ENCODE measurements around the gene SUGCT.

SUGCT gene

GRCh38 chr7:40425696-40426095 is 290.9 kb downstream of the SUGCT start:
- H3K27ac Mint-ChIP-seq, result no peak overlapping the region
- H3K36me3 Mint-ChIP-seq (ENCODE audit: low read depth), result no peaks in the 10 kb centered on the region
- H3K27me3 Mint-ChIP-seq (ENCODE audit: low read depth, poor library complexity), result no peaks in the 10 kb centered on the region
- H3K4me1 Mint-ChIP-seq, result no peaks in the 10 kb centered on the region
- no peak for DNase-seq
- no peak for TF ChIP-seq CTCF (IDR thresholded peaks at IDR 0.05)
- no peak overlapping the region for H3K4me3 Mint-ChIP-seq
- H3K9me3 Mint-ChIP-seq, result no peaks in the 10 kb centered on the region

- peaks cover 18% of the 10 kb centered on the region for H3K9me3 Mint-ChIP-seq
Observed at GRCh38 chr7:40428421-40428820, 293.6 kb downstream of the SUGCT start.

GRCh38 chr7:40429826-40430225 is 295.0 kb downstream of the SUGCT start:
- peaks cover 19% of the 10 kb centered on the region for H3K9me3 Mint-ChIP-seq
- TF ChIP-seq CTCF (IDR thresholded peaks at IDR 0.05), result no peak
- peaks cover 6% of the 10 kb centered on the region for H3K36me3 Mint-ChIP-seq (ENCODE audit: low read depth)
- H3K27ac Mint-ChIP-seq, result no peak overlapping the region
- DNase-seq, result no peak
- H3K4me3 Mint-ChIP-seq, result no peak overlapping the region
- H3K27me3 Mint-ChIP-seq (ENCODE audit: low read depth, poor library complexity), result peaks cover 7% of the 10 kb centered on the region
- H3K4me1 Mint-ChIP-seq, result no peaks in the 10 kb centered on the region

More at GRCh38 chr7:40428421-40428820, 293.6 kb downstream of the SUGCT start:
- DNase-seq, result no peak
- H3K4me3 Mint-ChIP-seq, result no peak overlapping the region
- H3K27ac Mint-ChIP-seq, result no peak overlapping the region
- TF ChIP-seq CTCF (IDR thresholded peaks at IDR 0.05), result no peak
- no peaks in the 10 kb centered on the region for H3K4me1 Mint-ChIP-seq
- peaks cover 4% of the 10 kb centered on the region for H3K27me3 Mint-ChIP-seq (ENCODE audit: low read depth, poor library complexity)
- peaks cover 6% of the 10 kb centered on the region for H3K36me3 Mint-ChIP-seq (ENCODE audit: low read depth)

- TF ChIP-seq CTCF (IDR thresholded peaks at IDR 0.05), result no peak
Observed at GRCh38 chr7:40432046-40432445, 297.2 kb downstream of the SUGCT start.

GRCh38 chr7:40436710-40437109 is 301.9 kb downstream of the SUGCT start:
- Mint-ChIP-seq H3K27ac (no peak overlapping the region), H3K9me3 (peaks cover 30% of the 10 kb centered on the region), H3K36me3 (ENCODE audit: low read depth) (peaks cover 10% of the 10 kb centered on the region), H3K27me3 (ENCODE audit: low read depth, poor library complexity) (peaks cover 14% of the 10 kb centered on the region), H3K4me3 (no peak overlapping the region), H3K4me1 (no peaks in the 10 kb centered on the region)
- no peak for TF ChIP-seq CTCF (IDR thresholded peaks at IDR 0.05)
- no peak for DNase-seq

More at GRCh38 chr7:40432046-40432445, 297.2 kb downstream of the SUGCT start:
- peaks cover 6% of the 10 kb centered on the region for H3K36me3 Mint-ChIP-seq (ENCODE audit: low read depth)
- no peak overlapping the region for H3K27ac Mint-ChIP-seq
- H3K9me3 Mint-ChIP-seq, result peaks cover 19% of the 10 kb centered on the region
- no peak for DNase-seq
- H3K4me1 Mint-ChIP-seq, result no peaks in the 10 kb centered on the region
- H3K27me3 Mint-ChIP-seq (ENCODE audit: low read depth, poor library complexity), result peaks cover 14% of the 10 kb centered on the region
- no peak overlapping the region for H3K4me3 Mint-ChIP-seq

- Mint-ChIP-seq H3K36me3 (ENCODE audit: low read depth) (peaks cover 12% of the 10 kb centered on the region), H3K27ac (no peak overlapping the region), H3K4me1 (no peaks in the 10 kb centered on the region), H3K4me3 (no peak overlapping the region), H3K27me3 (ENCODE audit: low read depth, poor library complexity) (peaks cover 14% of the 10 kb centered on the region), H3K9me3 (peaks cover 30% of the 10 kb centered on the region)
- no peak for TF ChIP-seq CTCF (IDR thresholded peaks at IDR 0.05)
- no peak for DNase-seq
Observed at GRCh38 chr7:40437498-40437897, 302.7 kb downstream of the SUGCT start.
